Ureter (tissue), 1 donor: ENCODE measurements around the gene TLE4. TPM values are rescaled to one million over a fixed set of nuclear protein-coding genes. Genes with fewer than 3 reads are reported as not detected.
A peak's percentile ranks its signal among the peaks of the same experiment; 100 is the strongest.

Experiments
- DNase-seq: peaks from one replicate; pipeline ENCODE4 v3.0.0-alpha.2; 2020; ENCODE audit warnings: low spot score
- total RNA-seq: library from RNA; stranded (reverse); gene quantifications from one replicate; pipeline ENCODE4 v1.2.4, GENCODE V29; 2023
- donor health status: DM: yes; HTN: yes; CAD: no.

The TLE4 gene
- total RNA-seq, 1 donor from 2014 or later = 91.9 TPM

DNA sequence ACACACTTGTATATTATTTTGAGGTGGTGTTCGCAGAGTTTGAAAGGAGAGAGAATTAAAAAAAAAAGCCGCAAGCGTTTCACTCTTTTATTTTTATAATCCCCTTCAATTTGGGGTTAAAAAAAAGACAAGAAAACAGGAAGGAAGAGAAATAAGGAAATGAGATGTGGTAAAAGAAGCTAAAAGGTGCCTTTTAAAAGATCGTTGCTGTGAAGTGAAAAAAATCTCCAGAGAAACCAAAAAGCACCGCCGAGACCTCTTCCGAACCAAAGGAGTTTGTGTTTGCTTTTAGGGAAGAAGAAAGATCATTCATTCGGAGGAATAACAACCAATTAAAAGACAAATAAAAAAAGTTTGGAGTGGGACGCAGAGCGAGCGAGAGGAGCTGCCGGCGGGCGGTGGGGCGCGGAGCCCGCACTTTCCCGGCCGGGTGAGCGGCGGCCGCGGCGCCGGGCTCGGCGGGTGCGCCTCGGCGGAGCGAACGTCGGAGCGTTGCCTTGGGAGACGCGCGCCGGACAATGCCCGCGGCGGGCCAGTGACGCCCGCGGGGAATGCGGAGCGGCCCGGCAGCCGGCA, 355 bp downstream of the TLE4 start:
- DNase-seq = no peak

DNA sequence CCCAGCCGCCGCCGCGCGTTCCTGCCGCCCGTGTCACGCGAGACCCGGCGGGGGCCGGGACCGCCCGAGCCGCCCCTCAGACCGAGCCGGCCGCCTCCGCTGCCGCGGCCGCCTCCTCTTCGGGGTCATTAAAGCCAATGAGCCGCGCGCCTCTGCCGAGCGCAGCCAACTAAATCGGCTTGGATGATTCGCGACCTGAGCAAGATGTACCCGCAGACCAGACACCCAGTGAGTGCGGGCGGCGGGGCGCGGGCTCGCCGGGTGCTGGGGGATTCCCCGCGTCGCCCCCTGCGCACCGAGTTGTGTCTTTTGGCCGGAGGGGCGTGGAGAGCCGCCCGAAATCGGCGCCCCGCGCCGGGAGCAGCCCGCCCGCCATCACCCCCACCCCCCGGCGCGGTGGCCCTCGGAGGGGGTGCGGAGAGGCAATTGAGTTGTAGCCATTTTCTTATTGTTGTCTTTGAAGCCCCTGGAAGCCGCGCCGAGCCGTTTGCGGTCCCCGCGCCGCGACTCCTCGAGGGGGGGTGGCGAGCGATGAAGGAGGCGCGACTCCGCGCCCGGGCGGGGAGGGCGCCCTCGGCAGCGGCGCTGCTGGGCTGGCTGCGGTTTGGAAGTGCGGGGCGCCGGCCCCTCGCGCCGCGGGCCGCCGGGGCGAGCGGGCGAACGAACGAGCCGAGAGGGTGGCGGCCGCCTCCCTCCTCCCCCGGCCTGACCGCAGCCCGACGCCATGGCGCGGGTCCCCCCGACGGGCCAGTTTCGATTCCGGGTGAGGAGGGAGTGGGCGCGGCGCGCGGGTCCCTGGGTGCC, 1.0 kb downstream of the TLE4 start:
- DNase-seq = peak; percentile 50

DNA sequence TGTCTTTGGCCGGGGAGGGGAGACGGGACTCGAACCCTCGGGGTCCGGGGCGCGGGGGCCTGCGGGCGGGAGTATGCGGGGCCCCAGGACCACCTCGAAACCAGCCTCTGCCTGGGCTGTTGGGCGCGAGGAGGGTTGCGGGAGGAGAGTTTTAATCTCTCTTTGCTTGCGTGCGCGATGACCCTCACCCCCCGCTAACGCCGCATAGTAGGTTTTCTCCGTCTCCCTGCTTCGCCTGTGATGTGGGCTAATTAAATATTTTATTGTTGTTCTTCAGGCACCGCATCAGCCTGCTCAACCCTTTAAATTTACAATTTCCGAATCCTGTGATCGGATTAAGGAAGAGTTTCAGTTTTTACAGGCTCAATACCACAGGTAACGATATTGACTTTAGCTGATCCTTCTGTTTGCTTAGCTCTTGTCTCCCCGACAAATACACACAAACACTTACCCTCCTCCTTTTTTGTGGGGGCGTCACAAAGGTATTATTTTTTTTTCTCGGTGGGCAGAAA, 1.7 kb downstream of the TLE4 start:
- peak; percentile 58 for DNase-seq

DNA sequence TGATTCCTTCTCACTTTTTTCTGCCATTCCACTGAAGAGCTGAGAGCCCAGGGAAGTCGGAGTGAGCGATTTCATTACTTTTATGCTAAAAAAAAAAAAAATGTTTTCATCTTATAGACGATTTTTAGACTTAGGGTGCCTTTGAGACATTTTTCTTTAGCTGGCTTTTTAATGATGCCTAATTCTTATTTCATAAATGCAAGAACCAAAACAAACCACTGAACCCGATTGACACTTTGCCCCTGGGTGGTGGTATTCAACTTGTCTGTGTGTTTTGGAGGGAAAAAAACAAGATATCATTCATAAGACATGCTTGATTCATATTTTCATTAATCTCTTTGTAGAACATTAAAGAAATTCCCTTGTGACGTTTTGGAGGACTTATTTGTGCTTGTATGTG, 2.4 kb downstream of the TLE4 start:
- DNase-seq = no peak

DNA sequence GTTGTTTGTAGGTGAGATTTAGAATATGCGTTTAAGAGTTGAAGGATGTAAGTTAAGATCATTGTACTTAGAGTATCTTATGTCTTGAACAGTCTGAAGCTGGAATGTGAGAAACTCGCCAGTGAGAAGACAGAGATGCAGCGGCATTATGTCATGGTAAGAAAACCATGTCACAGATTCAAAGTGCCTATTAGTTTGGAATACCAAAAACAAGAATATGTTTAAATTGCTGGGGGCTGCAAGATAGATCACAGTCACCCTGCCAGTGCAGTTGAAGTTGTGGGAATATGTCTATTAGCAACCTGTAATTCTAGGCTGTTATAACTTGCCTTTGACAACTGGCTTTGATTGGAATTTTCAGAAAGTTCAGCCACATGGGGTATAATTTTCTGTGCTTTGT, 3.0 kb downstream of the TLE4 start:
- no peak for DNase-seq

DNA sequence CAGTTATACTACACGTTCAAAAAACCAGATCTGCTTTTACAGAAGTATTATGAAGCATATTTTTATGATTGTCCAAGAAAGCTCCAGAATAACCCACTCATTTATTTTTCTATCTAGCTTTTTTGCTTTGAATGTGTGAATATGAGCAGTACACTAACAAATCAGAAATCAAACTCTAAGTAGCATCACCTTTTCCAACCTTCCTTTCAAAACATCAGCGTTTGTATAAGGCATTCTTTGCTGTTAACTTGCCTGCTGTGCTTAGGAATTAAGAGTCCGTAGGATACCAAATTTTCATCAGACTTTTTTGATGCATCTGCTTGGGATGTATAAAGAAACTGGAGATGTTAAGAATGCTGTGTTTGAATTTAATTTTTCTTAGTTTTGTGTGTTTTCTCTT, 3.8 kb downstream of the TLE4 start:
- no peak for DNase-seq

DNA sequence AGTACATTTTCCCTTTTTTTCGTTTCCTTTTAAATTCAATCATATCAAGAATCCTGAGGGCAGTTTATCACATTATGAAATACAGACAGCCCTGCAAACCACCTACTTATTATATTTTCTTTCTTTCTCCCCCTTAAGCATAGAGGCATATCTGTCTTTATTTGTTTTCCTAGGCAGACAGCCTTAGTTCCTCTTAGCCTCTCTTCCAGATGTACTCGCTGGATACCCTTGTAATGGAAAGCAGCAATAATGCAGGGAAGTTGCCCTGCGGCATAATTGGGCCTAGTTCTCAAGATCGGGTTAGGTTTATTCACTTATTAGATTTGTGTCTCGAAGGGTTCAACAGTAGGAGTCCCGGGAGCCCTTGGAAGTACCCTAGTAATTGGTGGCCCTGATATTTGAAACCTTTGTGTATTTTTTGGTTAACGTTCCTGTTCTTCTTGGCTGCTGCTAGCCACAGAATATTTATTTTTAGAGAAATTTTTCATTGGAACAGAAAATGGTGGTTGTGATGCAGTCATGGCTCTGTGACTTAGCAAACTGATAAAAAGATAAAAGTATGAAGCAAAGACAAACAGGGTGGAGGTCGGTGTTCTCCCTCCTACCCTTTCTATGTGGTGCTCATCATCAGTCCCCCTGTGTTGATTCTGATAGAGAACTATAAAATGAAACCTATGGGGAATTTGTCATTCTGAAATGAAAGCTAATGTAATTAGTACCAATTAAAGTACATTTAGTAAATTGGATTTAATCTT, 6.4 kb downstream of the TLE4 start:
- DNase-seq = no peak

DNA sequence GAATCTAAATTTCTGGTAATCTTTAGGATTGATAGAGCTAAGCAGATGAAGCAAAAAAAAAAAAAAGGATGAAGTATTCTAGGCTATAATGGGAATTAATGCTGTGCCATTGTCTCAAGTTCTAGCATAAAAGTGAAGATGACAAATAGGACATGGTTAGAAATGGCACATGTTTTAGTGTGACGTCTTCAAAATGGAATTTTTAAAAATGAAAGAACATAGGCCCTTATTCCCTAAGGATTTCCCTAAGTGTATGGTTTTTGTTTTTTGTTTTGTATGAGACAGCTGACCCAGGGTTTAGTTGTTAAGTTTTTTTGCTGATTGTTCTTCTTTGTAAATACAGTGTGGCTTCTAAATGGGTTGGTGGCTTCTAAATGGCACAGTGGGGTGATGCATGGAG, 7.1 kb downstream of the TLE4 start:
- no peak for DNase-seq

DNA sequence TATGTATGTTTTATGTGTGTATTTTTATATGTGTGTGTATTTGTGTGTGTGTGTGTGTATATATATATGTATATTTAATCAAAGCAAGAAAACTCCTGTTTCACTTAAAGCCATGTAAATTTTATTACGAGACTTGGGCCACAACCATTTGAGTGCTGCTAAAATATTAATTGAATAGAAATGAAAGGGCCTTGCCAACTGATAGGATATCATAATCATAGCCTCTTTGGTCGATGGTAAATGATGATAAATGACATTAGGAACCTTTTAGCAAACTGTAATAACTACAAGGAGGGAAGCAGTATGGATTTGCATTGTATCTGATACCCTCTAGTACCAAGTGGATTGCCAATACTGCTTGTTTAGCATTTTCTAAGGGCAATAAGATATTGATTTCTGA, 7.9 kb downstream of the TLE4 start:
- DNase-seq = no peak

DNA sequence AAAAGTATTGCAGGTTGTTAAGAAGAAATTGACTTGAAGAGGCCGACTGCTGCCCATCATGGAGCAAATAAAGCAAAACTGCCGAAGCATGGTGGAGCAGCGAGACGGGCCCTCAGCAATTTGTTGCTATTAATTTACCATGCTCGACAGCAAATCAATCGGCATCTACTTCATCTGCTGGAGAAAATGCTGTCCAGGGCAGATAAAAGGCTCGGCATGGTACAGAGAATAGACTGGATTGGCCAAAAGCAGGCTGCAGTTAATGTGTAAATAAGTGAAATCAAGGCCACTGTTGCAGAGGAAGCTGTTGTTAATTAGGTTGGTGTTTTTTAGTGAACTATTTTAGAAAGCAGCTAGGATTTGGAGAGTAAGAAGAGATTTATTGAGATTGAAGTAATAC, 8.3 kb downstream of the TLE4 start:
- no peak for DNase-seq

DNA sequence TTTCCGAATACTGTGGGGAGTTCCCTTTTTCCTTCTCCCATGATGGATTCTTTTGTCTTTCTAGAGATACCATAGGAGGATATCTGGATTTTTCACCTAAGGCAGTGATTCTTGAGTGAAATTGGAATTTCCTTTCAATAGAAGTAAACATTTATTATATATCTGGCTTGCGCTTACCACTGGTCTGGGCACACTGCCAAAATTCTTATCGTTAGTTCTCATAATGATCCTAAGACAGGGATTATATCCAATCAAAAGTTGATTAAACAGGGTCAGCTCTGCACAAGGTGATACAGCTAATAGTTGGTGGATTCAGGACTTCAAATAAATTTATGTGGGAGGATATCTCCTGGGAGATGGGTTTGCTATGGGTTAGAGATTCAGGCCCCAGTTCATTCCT, 9.6 kb downstream of the TLE4 start:
- no peak for DNase-seq

DNA sequence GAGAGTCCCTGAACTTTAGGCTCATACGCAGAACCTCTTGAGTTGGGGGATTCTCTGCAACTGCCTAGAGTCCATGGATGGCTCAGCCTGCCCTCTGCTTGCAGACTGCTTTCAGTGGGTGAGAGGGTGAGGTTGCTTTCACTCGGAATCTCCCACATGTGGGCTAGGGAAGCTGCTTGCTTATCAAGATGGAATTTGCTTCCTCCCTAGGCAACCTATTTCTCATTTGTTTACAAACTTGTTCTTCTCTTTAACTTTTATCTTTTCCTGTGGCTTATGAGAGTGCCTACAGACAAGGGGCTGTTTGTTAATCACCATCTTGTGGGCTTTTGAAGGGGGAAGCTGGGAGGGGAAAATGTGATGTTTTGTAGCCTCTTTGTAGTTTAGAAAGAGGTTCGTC, 10.0 kb downstream of the TLE4 start:
- DNase-seq = no peak

DNA sequence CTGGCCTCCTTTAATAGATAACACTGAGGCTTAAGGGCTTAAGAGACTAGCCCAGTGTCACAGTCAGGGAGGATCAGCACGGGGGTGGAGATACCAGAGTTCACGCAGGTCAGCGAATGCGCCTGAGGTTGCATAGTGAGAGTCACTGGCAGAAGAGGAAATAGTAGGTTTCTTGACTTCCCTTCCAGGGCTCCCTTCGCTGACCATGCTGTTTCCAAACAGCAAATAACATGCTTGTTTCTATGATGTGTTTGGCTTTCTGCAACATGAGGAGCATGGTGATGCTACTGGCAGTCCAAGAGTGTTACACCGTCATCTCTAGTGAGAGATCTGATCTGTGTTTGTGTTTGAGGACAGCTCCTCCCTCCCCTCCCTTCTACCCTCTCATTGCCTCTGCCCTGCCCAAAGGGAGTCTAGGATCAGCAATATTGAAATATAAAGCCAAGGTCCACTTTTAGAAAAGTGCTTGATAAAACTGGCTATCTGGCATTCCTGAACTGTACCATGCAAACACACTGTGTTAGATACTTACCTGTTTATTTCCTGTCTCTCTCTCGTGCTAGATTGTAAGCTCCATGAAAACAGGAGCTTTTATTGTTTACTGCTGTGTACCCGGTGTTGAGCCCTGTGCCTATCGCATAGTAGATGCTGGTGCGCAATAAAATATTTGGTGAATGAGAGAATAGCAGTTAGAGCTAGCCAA, 12.3 kb downstream of the TLE4 start:
- no peak for DNase-seq

DNA sequence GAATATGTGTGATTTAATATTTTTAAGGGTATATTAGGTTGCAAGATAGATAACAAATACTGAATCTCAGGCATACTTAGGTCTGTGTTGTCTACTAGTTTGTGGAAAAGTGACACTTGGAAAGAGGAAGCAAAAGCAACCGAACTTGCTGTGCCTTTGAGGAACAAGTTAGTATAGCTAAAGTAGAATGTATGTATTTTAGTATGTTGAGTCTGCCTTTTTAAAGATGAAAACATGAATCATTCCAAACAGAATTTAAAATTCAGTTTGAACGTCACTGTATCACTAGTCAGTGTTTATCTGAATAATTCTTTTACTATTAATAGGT, 12.9 kb downstream of the TLE4 start:
- DNase-seq = no peak

DNA sequence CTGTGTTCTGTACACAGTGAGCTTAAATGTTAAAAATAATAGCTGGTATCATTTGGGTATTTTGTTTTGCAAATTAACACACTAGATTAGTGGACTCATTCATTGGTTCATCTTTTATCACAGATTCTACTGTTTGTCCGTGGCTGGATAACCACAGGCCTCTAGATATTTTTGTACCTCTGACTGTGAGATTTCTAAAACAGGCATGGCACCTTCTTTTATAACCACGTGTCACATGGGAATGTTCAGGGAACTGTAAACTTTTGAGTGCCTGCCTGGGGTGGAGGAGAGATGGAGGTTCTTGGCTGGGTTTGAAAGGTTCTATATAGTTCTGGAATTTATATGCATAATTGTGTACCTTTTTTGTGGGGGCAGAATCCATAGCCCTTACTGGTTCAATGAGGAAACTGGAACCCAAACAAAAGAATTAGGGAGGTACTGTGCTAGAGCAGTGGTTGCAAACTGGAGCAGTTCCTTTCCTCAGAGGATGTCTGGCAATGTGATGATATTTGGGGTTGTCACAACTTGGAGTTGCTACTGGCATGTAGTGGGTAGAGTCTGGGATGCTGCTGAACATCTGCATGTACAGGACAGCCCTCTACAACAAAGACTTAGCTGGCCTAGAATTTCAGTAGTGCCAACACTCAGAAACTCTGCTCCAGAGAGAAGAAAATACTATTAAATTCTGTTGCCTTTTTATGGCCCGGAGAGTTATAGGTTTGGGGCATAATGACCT, 16.9 kb downstream of the TLE4 start:
- no peak for DNase-seq

DNA sequence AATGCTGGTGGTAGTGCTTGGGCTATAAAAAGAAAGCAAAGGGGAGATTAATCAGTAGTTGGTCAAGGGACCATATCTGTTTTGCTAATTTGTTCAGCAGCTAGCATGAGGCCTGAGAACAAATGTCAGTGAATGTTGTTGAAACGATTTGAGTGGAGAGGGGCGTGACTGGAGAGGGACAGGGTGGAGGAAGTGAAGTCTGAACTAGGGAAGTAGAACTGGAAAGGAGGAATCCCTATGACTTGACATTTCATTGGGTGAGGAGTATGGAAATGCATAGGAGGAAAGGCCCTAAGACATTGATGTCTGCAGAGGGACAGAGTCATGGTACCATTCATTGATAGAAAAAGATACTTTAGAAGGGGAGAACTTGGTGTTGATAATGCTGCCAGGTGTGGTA, 19.7 kb downstream of the TLE4 start:
- no peak for DNase-seq

DNA sequence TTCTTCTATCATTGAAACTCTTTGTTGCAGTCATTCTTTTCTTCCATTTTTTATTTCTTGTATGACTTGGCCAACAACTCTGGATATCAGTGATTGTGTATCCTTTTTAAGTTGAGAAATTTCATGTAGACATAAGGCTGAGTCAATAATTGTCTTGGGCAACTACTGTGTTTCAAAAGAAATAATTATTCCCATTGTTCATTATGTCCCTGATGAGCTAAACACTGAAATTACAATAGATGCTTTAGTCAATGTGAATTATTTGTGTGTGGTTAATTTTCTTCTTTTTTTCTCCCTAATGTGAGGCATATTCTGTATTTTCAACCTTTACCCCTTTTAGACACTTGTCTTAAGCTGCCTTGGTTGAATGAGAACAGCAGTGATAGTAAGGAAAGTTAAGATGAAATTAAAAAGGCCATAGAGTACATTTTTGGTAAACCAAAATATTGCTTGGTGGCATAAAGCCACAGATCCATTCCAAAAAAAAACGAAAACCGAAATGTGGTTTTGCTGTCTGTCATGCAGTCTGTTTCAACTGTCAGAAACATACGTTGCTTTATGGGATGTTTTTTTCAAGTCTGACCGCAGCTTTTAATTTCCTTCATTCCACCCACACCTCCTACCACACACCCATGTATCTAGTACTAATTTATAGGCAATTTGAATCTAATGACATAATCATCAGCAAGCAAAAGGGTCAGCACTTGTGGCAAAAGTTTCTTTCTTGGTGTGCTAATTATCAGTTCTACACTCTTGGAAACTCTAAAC, 21.1 kb downstream of the TLE4 start:
- DNase-seq = no peak

DNA sequence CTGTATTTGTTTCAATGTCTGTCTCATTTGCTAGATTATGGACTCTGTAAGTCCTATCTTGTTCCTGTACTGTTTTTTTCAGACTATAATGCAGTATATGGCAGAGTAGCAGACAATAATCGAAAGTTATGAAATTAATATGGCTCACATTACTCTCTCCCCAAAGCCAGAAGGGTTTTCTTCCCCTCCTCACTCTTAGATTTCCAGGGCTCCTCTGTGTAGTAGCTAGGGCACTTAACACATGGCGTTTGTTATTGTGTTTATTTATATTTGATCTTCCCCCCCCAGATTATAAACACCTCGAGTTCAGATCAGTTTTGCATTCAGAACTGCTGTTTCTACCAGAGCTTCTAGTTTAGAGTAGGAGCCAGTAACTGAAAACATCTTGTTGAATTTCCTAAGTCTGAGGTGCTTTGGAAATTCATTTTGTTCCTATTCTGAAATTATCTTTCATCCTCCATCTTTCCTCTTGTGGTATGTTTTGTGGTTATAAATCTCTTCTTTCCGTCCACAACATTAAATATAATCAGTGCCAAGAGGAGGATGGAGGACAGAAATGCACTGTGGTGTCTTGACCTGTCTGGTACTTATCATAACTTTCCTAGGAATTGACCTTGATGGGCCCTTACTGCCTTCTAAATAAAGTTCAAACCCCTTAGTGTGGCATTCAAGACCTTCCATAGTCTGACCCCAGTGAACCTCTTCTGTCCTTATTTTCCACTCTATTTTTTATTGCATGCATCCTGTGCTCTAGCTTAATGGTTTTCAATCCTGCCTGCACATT, 27.0 kb downstream of the TLE4 start:
- DNase-seq = no peak

DNA sequence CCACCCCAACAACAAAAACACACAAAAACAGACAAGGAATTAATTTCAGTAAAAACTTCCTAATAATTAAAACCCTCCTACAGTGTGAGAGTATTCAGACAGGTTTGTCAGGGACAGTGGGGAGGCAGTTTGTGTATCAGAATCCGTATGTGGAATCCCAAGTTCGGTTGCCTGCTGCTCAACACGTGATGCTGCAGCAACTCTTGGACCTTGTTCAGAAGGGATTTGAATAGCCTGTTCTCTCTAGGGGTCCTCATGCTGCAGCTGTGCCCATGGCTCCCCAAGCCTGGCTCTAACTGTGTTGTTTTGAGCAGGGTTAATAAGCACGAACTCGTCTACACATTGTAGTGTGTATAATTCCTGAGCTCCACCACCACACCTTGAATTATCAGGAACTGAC, 28.7 kb downstream of the TLE4 start:
- DNase-seq = no peak
